Mesendoderm (in vitro differentiated cells): ENCODE data around the gene SLC4A4.
A peak's percentile ranks its signal among the peaks of the same experiment; 100 is the strongest.
"Not testable (repeated sequence)": the region's sequence is repeated elsewhere in the genome, so short reads cannot be mapped to it uniquely, and the experiment has no call there.

Experiments
- DNase-seq: peaks from one replicate; pipeline ENCODE4 v3.0.0; 2013
- H2AK5ac ChIP-seq: 2 replicates; pipeline ENCODE4 v1.6.1; 2013; ENCODE audit warnings: low read length, inconsistent platforms
- H2BK120ac ChIP-seq: 2 replicates; pipeline ENCODE4 v1.6.1; 2013; ENCODE audit warnings: low read depth, mild to moderate bottlenecking, low read length, moderate library complexity, mixed read lengths
- H2BK15ac ChIP-seq: replicated peaks from 2 replicates; pipeline ENCODE4 v1.6.1; 2013; ENCODE audit warnings: low read depth, mild to moderate bottlenecking, moderate library complexity
- H2BK5ac ChIP-seq: 2 replicates; pipeline ENCODE4 v1.6.1; 2013; ENCODE audit warnings: low read length, inconsistent platforms
- H3K18ac ChIP-seq: 2 replicates; pipeline ENCODE4 v1.6.1; 2013; ENCODE audit warnings: mild to moderate bottlenecking, low read length, mixed read lengths
- H3K23ac ChIP-seq: one replicate; pipeline ENCODE4 v1.6.1; 2013; ENCODE audit warnings: low read length
- H3K27ac ChIP-seq: 2 replicates; pipeline ENCODE4 v1.5.1; 2013; ENCODE audit warnings: low read depth, mild to moderate bottlenecking, inconsistent platforms, low read length, moderate library complexity
- H3K27me3 ChIP-seq: 2 replicates; pipeline ENCODE4 v1.6.1; 2013; ENCODE audit warnings: low read length, control low read depth, mild to moderate bottlenecking, inconsistent platforms; ENCODE audit not compliant: insufficient read depth, poor library complexity
- H3K36me3 ChIP-seq: 2 replicates; pipeline ENCODE4 v1.6.1; 2013; ENCODE audit warnings: low read length, inconsistent platforms; ENCODE audit not compliant: control insufficient read depth, insufficient read depth
- H3K4ac ChIP-seq: one replicate; pipeline ENCODE4 v1.6.1; 2013; ENCODE audit warnings: low read depth, mild to moderate bottlenecking, low read length, moderate library complexity
- H3K4me1 ChIP-seq: 2 replicates; pipeline ENCODE4 v1.6.1; 2013; ENCODE audit warnings: low read depth, low read length, inconsistent platforms; ENCODE audit not compliant: control insufficient read depth
- H3K4me2 ChIP-seq: 2 replicates; pipeline ENCODE4 v1.6.1; 2013; ENCODE audit warnings: low read length
- H3K4me3 ChIP-seq: 2 replicates; pipeline ENCODE4 v1.5.1; 2013; ENCODE audit warnings: mild to moderate bottlenecking, low read length
- H3K56ac ChIP-seq: one replicate; pipeline ENCODE4 v1.6.1; 2013; ENCODE audit warnings: low read length
- H3K79me1 ChIP-seq: 2 replicates; pipeline ENCODE4 v1.6.1; 2013; ENCODE audit warnings: low read length, inconsistent platforms
- H3K79me2 ChIP-seq: 2 replicates; pipeline ENCODE4 v1.6.1; 2013; ENCODE audit warnings: mild to moderate bottlenecking, low read length; ENCODE audit not compliant: control insufficient read depth, insufficient read depth
- H3K9ac ChIP-seq: 2 replicates; pipeline ENCODE4 v1.6.1; 2013; ENCODE audit warnings: low read length, inconsistent platforms
- H4K5ac ChIP-seq: one replicate; pipeline ENCODE4 v1.6.1; 2013; ENCODE audit warnings: low read length
- H4K8ac ChIP-seq: one replicate; pipeline ENCODE4 v1.6.1; 2013; ENCODE audit warnings: low read depth, mild to moderate bottlenecking, control low read depth, low read length, moderate library complexity
- WGBS: extraction: QIAGEN DNeasy Blood & Tissue Kit; methylation state at CpG from one replicate; pipeline ENCODE4 v1.1.7; 2013; ENCODE audit warnings: low lambda C conversion rate, missing lambda C conversion rate; ENCODE audit not compliant: insufficient coverage; ENCODE audit errors: extremely low coverage; 5-methylcytosine and 5-hydroxymethylcytosine counted together

The SLC4A4 gene

DNA sequence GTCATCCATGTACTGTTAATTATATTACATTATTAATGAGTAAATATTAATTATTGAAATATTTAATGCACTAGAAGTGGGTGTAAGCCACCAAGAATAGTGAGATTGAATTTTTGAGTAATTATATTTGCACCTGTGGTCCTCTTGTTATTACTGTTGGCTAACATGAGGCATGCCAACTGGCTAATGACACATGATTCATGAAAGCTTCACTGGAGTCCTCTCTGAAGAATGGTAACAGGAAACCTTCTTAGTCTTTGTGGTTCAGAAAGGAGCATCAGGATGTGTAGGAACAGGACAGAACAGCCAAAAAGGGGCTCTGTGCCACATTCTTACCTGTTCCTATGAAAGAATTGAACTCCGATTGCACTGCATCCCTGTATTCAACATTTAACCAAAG is 65.2 kb downstream of the SLC4A4 start:
- Histone ChIP-seq H3K4ac (no peak overlapping the region), H2BK120ac (no peak overlapping the region), H3K27ac (no peak overlapping the region), H3K18ac (no peak overlapping the region), H4K5ac (no peak overlapping the region), H2BK15ac (no peak overlapping the region), H3K9ac (no peak overlapping the region), H3K4me2 (no peak overlapping the region), H2AK5ac (no peak overlapping the region), H3K79me2 (no peaks in the 10 kb centered on the region), H3K27me3 (no peaks in the 10 kb centered on the region), H3K56ac (no peak overlapping the region), H3K23ac (no peak overlapping the region), H4K8ac (no peak overlapping the region), H3K36me3 (no peaks in the 10 kb centered on the region), H3K4me1 (no peaks in the 10 kb centered on the region), H3K4me3 (no peak overlapping the region), H3K79me1 (no peaks in the 10 kb centered on the region), H2BK5ac (no peak overlapping the region)
- no CpG with 5 or more reads among the region's 1 CpG for WGBS
- DNase-seq: no peak

- Histone ChIP-seq H3K23ac (no peak overlapping the region), H3K27ac (no peak overlapping the region), H3K36me3 (no peaks in the 10 kb centered on the region), H4K8ac (no peak overlapping the region), H3K4me3 (no peak overlapping the region), H3K18ac (no peak overlapping the region), H3K56ac (no peak overlapping the region), H3K4me1 (no peaks in the 10 kb centered on the region), H2AK5ac (no peak overlapping the region), H2BK120ac (no peak overlapping the region), H2BK15ac (no peak overlapping the region), H3K27me3 (no peaks in the 10 kb centered on the region), H3K9ac (no peak overlapping the region), H3K4me2 (no peak overlapping the region), H3K79me2 (no peaks in the 10 kb centered on the region), H4K5ac (no peak overlapping the region), H3K79me1 (no peaks in the 10 kb centered on the region), H2BK5ac (no peak overlapping the region), H3K4ac (no peak overlapping the region)
- DNase-seq: no peak
- no CpG with 5 or more reads among the region's 2 CpGs for WGBS
Measured at GRCh38 chr4:71405791-71406190, 67.0 kb downstream of the SLC4A4 start.

GRCh38 chr4:71406459-71406963 is 67.7 kb downstream of the SLC4A4 start:
- no peaks in the 10 kb centered on the region for H3K36me3 ChIP-seq
- H2BK15ac ChIP-seq: no peak overlapping the region
- H2AK5ac ChIP-seq: no peak overlapping the region
- no peak overlapping the region for H3K27ac ChIP-seq
- H3K23ac ChIP-seq: no peak overlapping the region
- no peak overlapping the region for H2BK120ac ChIP-seq
- H4K8ac ChIP-seq: no peak overlapping the region
- H3K4me3 ChIP-seq: no peak overlapping the region
- H3K79me2 ChIP-seq: no peaks in the 10 kb centered on the region
- no peak overlapping the region for H2BK5ac ChIP-seq
- H3K27me3 ChIP-seq: no peaks in the 10 kb centered on the region
- no peaks in the 10 kb centered on the region for H3K4me1 ChIP-seq
- DNase-seq: peak; percentile 8
- no peaks in the 10 kb centered on the region for H3K79me1 ChIP-seq
- no peak overlapping the region for H3K18ac ChIP-seq
- H3K9ac ChIP-seq: no peak overlapping the region
- H4K5ac ChIP-seq: no peak overlapping the region
- no CpG with 5 or more reads among the region's 1 CpG for WGBS
- H3K4me2 ChIP-seq: no peak overlapping the region
- H3K4ac ChIP-seq: no peak overlapping the region
- no peak overlapping the region for H3K56ac ChIP-seq

DNA sequence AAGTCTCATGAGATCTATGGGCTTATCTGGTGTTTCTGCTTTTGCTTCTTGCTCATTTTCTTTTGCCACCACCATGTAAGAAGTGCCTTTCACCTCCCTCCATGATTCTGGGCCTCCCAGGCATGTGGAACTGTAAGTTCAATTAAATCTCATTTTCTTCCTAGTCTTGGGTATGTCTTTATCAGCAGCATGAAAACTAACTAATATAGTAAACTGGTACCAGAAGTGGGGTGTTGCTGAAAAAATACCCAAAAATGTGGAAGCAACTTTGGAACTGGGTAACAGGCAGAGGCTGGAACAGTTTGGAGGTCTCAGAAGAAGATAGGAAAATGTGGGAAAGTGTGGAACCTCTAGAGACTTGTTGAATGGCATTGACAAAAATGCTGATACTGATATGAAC is 70.1 kb downstream of the SLC4A4 start:
- not testable (repeated sequence) for H2BK120ac ChIP-seq, H3K18ac ChIP-seq, H3K27ac ChIP-seq, H3K4ac ChIP-seq, H4K8ac ChIP-seq, H3K36me3 ChIP-seq, H2AK5ac ChIP-seq, H3K79me2 ChIP-seq, H3K4me1 ChIP-seq, H3K79me1 ChIP-seq, H2BK15ac ChIP-seq, H3K56ac ChIP-seq, H2BK5ac ChIP-seq, H4K5ac ChIP-seq, H3K4me3 ChIP-seq, H3K4me2 ChIP-seq, H3K27me3 ChIP-seq, H3K23ac ChIP-seq, DNase-seq, H3K9ac ChIP-seq

- no peak overlapping the region for H3K9ac ChIP-seq
- no peak overlapping the region for H3K23ac ChIP-seq
- no peaks in the 10 kb centered on the region for H3K79me2 ChIP-seq
- no peak overlapping the region for H2BK15ac ChIP-seq
- no peak overlapping the region for H4K5ac ChIP-seq
- no peaks in the 10 kb centered on the region for H3K4me1 ChIP-seq
- H3K56ac ChIP-seq: no peak overlapping the region
- H2BK120ac ChIP-seq: no peak overlapping the region
- H2BK5ac ChIP-seq: no peak overlapping the region
- no peak overlapping the region for H3K4me3 ChIP-seq
- DNase-seq: no peak
- H3K4me2 ChIP-seq: no peak overlapping the region
- no peaks in the 10 kb centered on the region for H3K27me3 ChIP-seq
- H4K8ac ChIP-seq: no peak overlapping the region
- H2AK5ac ChIP-seq: no peak overlapping the region
- H3K27ac ChIP-seq: no peak overlapping the region
- H3K18ac ChIP-seq: no peak overlapping the region
- H3K4ac ChIP-seq: no peak overlapping the region
- H3K79me1 ChIP-seq: no peaks in the 10 kb centered on the region
- no CpG with 5 or more reads among the region's 2 CpGs for WGBS
- no peaks in the 10 kb centered on the region for H3K36me3 ChIP-seq
Measured at GRCh38 chr4:71411981-71412380, 73.2 kb downstream of the SLC4A4 start.

DNA sequence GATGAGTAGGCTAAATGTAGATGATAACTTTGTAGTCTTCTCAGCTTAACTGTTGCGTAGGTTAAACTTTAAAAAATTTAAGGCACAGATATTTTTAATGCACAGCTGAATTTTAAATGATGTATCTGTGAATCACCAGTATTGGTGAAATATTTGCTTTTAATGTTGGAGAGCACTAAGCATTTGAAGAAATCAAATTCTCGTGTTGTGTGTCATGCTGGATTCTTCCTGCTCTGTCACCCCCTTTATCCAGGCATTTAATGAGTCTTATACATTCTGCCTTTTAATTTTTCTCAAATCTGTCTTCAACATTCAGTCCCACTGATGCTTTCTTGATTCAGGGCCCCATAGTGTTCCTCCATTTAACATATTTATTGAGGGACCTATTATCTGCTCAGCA is 76.7 kb downstream of the SLC4A4 start:
- H3K56ac ChIP-seq: no peak overlapping the region
- no peak overlapping the region for H3K4me2 ChIP-seq
- no peak for DNase-seq
- H3K4ac ChIP-seq: no peak overlapping the region
- no peak overlapping the region for H3K23ac ChIP-seq
- no peak overlapping the region for H2BK120ac ChIP-seq
- no peaks in the 10 kb centered on the region for H3K36me3 ChIP-seq
- H3K18ac ChIP-seq: no peak overlapping the region
- H2BK15ac ChIP-seq: no peak overlapping the region
- no peak overlapping the region for H4K5ac ChIP-seq
- no peak overlapping the region for H3K9ac ChIP-seq
- H3K4me1 ChIP-seq: no peaks in the 10 kb centered on the region
- H2BK5ac ChIP-seq: no peak overlapping the region
- H4K8ac ChIP-seq: no peak overlapping the region
- H3K79me1 ChIP-seq: no peaks in the 10 kb centered on the region
- no peaks in the 10 kb centered on the region for H3K27me3 ChIP-seq
- H3K4me3 ChIP-seq: no peak overlapping the region
- H3K79me2 ChIP-seq: no peaks in the 10 kb centered on the region
- H3K27ac ChIP-seq: no peak overlapping the region
- WGBS: no CpG with 5 or more reads among the region's 2 CpGs
- no peak overlapping the region for H2AK5ac ChIP-seq
